Coronary artery (tissue), 2 donors: ENCODE measurements around the gene EFCAB6.

Experiments
- DNase-seq: peaks from one replicate; pipeline ENCODE4 v3.0.0-alpha.2; 2017; ENCODE audit warnings: low spot score
- H3K27ac ChIP-seq, 2 donors: fragments of 200-600 bp; sonication (generic); one replicate each; pipeline ENCODE4 v1.5.1; 2016 to 2019
- H3K4me3 ChIP-seq: fragments of 200-600 bp; sonication (generic); 2 replicates; pipeline ENCODE4 v1.5.1; 2016; ENCODE audit warnings: mild to moderate bottlenecking, moderate library complexity
- TF ChIP-seq, protein P1 (sequence below): fragments of 200-600 bp; sonication (generic); IDR thresholded peaks from one replicate; pipeline ENCODE4 v1.5.1; 2019; ENCODE audit warnings: antibody characterized with exemption

EFCAB6 gene

DNA sequence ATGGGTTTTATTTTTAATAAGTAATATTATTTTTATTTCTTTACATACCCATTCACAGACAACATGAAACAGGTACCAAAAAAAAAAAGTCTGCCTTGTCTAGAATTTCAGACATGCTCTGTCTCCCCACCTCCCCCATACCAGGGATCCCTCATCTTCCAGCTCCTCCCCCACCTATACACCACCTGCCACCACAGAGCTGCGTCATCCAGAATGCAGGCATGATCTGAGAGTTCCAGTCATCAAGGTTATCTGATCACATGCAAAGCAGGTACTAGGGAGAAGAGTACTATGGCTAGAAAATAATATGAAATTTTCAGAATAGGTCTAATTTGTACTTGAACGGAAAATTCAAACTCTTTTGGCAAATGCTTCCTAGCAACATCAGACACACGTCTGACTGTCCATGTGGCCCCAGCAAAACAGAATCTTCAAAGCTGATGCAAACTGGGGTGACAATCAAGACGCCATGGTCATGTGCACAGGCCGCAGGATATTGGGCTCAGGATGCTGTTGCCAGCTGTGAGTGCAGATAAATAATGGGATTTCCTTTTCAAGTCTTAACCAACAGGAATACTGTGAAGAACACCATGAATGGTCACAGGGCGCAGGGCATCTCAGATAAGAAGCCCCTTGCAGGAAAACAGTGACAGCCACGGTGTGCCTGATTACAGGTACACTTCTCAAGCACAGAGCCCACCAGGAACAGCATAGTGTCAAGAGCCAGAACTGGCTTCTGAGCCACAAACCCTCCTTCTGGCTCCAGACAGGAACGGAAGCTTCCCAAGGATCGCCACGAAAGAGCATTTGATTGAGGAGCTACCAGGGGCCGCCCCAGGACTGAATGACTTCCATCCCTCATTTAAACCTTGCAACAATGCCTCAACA lies 169.5 kb downstream of the EFCAB6 start:
- DNase-seq, result no peak
- no peak overlapping the region for H3K4me3 ChIP-seq
- TF ChIP-seq, protein P1, sequence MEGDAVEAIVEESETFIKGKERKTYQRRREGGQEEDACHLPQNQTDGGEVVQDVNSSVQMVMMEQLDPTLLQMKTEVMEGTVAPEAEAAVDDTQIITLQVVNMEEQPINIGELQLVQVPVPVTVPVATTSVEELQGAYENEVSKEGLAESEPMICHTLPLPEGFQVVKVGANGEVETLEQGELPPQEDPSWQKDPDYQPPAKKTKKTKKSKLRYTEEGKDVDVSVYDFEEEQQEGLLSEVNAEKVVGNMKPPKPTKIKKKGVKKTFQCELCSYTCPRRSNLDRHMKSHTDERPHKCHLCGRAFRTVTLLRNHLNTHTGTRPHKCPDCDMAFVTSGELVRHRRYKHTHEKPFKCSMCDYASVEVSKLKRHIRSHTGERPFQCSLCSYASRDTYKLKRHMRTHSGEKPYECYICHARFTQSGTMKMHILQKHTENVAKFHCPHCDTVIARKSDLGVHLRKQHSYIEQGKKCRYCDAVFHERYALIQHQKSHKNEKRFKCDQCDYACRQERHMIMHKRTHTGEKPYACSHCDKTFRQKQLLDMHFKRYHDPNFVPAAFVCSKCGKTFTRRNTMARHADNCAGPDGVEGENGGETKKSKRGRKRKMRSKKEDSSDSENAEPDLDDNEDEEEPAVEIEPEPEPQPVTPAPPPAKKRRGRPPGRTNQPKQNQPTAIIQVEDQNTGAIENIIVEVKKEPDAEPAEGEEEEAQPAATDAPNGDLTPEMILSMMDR, result no peak
- H3K27ac ChIP-seq, result no peak overlapping the region

DNA sequence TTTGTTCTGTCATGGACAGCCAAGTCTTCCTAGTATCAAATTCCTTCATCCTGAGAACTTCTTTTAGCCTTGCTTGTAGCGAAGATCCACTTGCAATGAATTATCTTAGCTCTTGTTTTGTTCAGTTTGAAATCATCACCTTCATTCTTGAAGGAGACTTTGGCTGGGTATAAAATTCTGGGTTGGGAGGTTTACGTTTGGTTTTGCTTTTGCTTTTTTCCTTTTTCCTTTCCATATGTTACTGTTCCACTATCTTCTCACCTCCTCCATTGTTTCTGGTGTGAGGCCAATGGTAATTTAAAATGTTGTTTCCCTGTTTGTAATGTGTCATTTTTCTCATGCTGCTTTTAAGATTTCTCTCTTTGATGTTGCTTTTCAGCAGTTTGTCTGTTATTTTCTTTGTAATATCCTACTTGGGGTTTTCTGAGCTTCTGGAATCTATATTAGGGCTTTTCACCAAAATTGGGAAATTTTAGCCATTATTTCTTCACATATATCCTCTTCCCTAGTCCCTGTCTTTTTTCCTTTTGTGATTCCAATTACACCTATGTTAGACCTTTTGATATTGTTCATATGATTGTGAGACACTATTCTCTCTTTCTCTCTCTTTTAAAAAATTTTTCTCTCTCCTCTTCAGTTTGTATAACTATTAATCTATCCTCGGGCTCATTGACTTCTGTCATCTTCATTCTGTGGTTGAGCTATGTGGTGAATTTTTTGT lies 172.7 kb downstream of the EFCAB6 start:
- H3K27ac ChIP-seq, result no peak overlapping the region
- no peak overlapping the region for H3K4me3 ChIP-seq
- no peak for DNase-seq
- TF ChIP-seq, protein P1, result no peak

GRCh38 chr22:43637275-43638260 lies 174.5 kb downstream of the EFCAB6 start:
- TF ChIP-seq, protein P1, result no peak
- no peak for DNase-seq
- Histone ChIP-seq H3K27ac (no peak overlapping the region), H3K4me3 (no peak overlapping the region)

DNA sequence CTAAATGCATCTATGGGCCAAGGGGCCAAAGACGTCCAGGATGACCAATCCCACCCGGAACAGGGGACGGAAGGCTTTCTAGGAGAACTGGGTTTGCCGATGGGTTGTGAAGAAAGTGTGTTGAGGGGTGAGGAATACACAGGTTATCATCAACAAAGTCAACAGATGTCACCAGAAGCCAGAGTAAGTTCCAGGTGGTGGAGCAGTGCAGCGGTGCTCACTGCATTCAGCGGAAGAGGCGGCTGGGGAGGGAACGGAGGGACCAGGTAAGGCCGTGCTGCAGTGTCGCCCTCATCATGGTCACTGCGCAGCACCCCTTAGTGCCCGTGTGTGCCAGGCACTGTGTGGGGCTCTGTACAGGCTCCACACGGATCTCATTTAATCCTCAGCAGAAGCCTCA lies 176.0 kb downstream of the EFCAB6 start:
- no peak overlapping the region for H3K27ac ChIP-seq
- H3K4me3 ChIP-seq, result no peak overlapping the region
- DNase-seq, result no peak
- TF ChIP-seq, protein P1, result no peak

- TF ChIP-seq, protein P1, result no peak
- no peak overlapping the region for H3K4me3 ChIP-seq
- no peak for DNase-seq
- H3K27ac ChIP-seq, result no peak overlapping the region
Measured at GRCh38 chr22:43635101-43635500, 177.0 kb downstream of the EFCAB6 start.

GRCh38 chr22:43634316-43634715 lies 177.8 kb downstream of the EFCAB6 start:
- no peak overlapping the region for H3K27ac ChIP-seq

More at GRCh38 chr22:43634316-43634715, 177.8 kb downstream of the EFCAB6 start:
- no peak overlapping the region for H3K4me3 ChIP-seq
- TF ChIP-seq, protein P1, result no peak
- no peak for DNase-seq
